LNCaP clone FGC (cell line): ENCODE results near the gene HNF1A.

Source experiments
- DNase-seq: peaks from one replicate; pipeline ENCODE4 v3.0.0-alpha.2; 2011; ENCODE audit warnings: low read depth
- H3K4me3 ChIP-seq: 2 replicates; pipeline ENCODE4 v1.5.1; 2011; ENCODE audit warnings: mild to moderate bottlenecking, low read depth, low read length, control low read depth
- TF ChIP-seq, protein P1 (sequence below): IDR thresholded peaks from 2 replicates; pipeline ENCODE4 v1.5.1; 2012; ENCODE audit warnings: mild to moderate bottlenecking; ENCODE audit not compliant: control insufficient read depth, insufficient read depth; ENCODE audit errors: extremely low read depth

The HNF1A gene

DNA sequence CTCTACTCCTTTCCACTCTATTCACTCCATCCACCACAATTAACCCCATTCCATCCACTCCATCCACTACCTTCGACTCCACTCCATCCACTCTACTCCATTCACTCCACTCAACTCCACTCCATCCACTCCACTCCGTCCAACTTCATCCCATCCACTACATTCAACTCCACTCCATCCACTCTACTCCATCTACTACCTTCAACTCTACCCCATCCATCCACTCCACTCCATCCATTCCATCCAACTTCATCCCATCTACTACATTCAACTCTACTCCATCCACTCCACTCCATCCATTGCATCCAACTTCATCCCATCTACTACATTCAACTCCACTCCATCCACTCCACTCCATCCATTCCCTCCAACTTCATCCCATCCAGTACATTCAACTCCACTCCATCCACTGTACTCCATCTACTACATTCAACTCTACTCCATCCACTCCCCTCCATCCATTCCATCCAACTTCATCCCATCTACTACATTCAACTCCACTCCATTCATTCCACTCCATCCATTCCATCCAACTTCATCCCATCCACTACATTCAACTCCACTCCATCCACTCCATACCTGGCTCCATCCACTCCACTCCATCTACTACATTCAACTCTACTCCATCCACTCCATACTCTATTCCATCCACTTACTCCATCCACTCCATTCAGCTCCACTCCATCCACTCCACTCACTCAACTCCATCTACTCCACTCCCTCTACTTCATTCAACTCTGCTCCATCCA is 16.4 kb downstream of the HNF1A start:
- DNase-seq, result no peak
- no peak overlapping the region for H3K4me3 ChIP-seq
- TF ChIP-seq, protein P1, sequence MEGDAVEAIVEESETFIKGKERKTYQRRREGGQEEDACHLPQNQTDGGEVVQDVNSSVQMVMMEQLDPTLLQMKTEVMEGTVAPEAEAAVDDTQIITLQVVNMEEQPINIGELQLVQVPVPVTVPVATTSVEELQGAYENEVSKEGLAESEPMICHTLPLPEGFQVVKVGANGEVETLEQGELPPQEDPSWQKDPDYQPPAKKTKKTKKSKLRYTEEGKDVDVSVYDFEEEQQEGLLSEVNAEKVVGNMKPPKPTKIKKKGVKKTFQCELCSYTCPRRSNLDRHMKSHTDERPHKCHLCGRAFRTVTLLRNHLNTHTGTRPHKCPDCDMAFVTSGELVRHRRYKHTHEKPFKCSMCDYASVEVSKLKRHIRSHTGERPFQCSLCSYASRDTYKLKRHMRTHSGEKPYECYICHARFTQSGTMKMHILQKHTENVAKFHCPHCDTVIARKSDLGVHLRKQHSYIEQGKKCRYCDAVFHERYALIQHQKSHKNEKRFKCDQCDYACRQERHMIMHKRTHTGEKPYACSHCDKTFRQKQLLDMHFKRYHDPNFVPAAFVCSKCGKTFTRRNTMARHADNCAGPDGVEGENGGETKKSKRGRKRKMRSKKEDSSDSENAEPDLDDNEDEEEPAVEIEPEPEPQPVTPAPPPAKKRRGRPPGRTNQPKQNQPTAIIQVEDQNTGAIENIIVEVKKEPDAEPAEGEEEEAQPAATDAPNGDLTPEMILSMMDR, result no peak

DNA sequence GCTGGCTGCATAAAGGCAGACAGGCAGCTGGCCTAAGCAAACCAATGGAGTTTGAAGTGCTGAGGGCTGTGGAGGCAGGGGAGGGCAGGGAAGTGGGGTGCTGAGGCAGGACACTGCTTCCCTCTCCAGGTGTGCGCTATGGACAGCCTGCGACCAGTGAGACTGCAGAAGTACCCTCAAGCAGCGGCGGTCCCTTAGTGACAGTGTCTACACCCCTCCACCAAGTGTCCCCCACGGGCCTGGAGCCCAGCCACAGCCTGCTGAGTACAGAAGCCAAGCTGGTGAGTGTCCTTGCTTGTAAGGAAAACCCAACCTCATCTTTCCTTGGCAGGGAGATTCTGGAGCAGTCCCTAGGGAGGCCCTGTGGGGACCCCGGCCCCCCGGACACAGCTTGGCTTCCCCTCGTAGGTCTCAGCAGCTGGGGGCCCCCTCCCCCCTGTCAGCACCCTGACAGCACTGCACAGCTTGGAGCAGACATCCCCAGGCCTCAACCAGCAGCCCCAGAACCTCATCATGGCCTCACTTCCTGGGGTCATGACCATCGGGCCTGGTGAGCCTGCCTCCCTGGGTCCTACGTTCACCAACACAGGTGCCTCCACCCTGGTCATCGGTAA is 17.9 kb downstream of the HNF1A start:
- H3K4me3 ChIP-seq, result no peak overlapping the region
- no peak for DNase-seq
- TF ChIP-seq, protein P1, result no peak

DNA sequence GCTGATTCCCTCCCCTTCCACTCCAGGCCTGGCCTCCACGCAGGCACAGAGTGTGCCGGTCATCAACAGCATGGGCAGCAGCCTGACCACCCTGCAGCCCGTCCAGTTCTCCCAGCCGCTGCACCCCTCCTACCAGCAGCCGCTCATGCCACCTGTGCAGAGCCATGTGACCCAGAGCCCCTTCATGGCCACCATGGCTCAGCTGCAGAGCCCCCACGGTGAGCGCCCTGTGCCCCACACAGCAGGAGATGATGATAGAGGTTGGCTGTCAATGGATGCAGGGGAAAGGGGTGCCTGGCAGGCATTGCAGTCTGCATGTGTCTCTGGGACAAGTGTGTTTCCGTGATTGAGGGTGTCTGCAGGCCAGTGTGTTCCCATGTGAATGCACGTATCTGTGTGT is 19.1 kb downstream of the HNF1A start:
- no peak for DNase-seq

DNA sequence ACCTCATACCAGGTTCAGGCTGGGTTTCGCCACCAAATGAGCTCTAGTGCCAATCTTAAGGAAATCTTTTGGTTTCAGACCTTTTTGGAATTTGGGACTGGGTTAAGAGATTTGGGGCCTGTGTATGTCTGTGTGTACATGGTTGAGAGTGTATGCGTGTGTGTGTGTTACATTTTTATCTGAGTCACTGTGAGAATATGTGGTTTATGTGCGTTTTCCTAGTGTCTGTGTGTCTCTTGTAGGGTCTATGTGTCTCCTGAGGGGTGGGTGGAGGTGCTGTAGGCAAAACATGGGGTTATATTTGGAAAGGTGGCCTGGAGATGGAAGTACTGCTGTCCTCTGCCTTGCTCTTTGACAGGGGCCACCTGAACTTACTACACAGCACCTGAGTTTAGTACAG is 20.1 kb downstream of the HNF1A start:
- DNase-seq, result no peak
- H3K4me3 ChIP-seq, result no peak overlapping the region
- TF ChIP-seq, protein P1, result no peak

More for the DNA sequence above, 19.1 kb downstream of the HNF1A start:
- TF ChIP-seq, protein P1, result no peak
- H3K4me3 ChIP-seq, result no peak overlapping the region

DNA sequence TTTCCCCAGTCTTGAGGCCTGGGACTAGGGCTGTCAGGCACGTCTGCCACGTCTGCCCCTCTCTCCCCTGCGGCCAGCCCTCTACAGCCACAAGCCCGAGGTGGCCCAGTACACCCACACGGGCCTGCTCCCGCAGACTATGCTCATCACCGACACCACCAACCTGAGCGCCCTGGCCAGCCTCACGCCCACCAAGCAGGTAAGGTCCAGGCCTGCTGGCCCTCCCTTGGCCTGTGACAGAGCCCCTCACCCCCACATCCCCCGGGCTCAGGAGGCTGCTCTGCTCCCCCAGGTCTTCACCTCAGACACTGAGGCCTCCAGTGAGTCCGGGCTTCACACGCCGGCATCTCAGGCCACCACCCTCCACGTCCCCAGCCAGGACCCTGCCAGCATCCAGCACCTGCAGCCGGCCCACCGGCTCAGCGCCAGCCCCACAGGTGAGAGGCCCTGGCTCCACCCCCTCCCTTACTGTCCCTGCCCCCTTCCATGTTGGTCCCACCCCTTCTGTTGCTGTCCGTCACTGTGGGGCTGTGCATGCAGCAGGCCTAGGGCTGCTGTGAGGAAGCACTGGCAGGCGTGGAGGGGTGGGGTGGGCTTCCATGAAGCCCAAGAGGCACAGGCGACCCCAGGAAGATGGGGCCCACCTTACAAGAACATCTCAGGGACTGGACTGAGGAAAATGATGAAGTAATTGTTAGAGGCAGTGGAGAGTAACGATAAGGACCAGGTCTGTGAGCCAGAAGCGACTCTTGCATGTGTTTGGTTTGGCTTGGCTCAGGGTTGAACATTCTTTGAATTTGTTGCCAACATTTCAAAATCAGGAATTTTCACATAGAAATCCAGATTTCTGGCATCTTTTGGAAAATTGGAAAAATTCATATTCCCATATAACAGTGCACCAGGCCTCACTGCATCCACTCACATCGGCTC is 21.1 kb downstream of the HNF1A start:
- no peak for DNase-seq
- H3K4me3 ChIP-seq, result no peak overlapping the region
- TF ChIP-seq, protein P1, result no peak

DNA sequence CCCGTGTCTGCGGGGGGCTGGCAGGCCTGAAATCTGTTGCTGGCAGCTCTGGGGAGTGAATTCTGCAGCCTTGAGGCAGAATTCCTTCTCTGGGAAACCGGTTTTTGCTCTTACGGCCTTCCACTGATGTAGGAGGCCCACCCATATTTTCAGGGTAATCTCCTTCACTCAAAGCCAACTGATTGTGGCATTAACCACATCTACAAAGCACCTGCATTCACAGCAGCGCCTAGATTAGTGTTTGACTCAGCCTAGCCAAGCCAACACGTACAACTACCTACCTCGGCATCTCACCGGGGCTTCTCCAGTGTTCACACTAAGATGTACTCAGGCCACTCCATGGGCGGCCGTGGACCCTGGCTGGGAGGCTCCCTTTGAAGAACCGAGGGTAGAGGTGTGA is 22.2 kb downstream of the HNF1A start:
- no peak for DNase-seq
- TF ChIP-seq, protein P1, result no peak
- no peak overlapping the region for H3K4me3 ChIP-seq
